ENCODE measurements around the gene MAP4K5.

GRCh38 chr14:50560931-50561285 lies 28.5 kb upstream of the MAP4K5 start:
- TF ChIP-seq CTCF (IDR thresholded peaks at IDR 0.05) (no peak), POLR2A (IDR thresholded peaks at IDR 0.05) (peak; percentile 21), POLR2AphosphoS5 (IDR thresholded peaks at IDR 0.05) (peak in 2 of 3 donors; percentile 35 to 39)

All from breast epithelium (tissue), 3 donors.